NCI-H446 (cell line): ENCODE measurements around the gene NLRP9.

Experiments
- DNase-seq, 2 experiments: peaks; one replicate each; lab custom pipeline; 2025; lab: John Stamatoyannopoulos, UW

NLRP9 gene

DNA sequence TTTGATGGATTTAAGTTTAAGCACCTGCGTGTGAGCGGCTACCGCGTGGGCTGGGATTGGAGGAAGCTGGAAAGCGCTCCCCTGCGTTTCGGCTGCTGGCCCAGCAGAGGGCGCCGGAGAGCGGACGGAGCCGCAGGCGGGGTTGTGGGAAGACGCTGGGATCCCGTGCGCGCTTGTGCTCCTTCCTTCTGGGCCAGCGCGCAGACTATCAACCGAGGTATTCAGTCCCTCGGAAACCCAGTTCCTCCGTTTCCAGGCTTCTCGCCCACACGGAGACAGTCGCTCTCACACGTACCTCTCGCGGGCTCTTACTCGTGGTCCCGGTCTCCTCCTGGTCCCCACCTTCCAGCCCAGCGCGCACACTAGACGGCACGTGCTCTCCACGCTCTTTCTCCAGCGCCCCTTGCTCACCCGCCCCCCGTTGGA lies 34.4 kb downstream of the NLRP9 start:
- DNase-seq = no peak

DNA sequence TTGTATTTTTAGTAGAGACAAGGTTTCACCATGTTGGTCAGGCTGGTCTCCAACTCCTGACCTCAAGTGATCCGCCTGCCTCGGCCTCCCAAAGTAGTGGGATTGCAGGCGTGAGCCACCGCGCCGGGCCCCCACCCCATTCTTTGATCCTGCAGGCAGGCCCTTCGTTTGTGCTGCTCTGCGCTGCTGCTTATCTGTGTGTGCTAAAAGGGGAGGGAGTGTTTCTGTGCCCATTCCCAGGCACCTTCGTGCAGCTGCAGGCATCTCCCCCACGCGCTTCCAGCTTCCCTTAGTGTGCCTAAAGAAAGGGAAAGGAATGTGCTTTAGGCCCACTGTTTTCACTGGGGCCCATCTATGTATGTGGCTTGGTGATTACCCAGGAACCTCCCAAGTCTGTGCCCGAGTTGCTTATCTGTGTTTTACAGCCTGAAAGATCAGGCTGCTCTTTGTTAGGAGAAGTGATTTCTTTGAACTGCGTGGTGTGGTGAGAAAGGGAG lies 36.0 kb downstream of the NLRP9 start:
- DNase-seq = no peak

DNA sequence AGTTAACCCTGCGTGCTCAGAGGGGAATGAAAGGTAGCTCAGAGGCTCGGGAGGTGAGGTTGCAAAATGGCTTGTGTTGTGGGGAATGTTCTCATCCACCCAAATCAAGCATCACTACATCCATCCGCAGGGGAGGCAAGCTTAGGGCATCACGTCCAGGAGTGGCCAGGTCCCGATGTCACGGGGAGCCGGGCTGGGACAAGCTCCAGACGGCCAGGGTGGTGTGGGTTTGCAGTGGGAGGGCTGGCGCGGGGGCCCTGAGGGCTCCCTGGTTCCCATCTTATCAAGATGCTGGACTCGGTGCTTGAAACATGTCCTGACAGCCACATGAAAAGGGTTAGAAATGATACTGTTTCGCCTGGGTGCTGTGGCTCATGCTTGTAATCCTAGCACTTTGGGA lies 37.4 kb downstream of the NLRP9 start:
- no peak for DNase-seq

DNA sequence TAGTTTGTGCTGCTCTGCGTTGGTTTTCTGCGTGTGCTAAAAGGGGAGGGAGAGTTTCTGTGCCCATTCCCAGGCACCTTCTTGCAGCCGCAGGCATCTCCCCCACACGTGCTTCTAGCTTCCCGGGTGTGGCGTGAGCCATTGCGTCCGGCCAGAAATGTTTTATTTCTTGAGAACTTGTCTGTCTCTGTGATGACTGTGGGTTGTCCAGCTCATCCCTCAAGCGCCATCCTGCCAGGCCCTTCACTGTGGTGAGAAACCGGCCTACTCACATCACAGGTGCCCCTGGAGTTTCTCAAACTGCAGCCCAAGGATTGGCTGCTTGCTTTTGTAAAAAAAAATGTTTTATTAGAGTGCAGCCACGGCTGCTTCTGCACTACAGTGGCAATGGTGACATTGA lies 39.0 kb downstream of the NLRP9 start:
- DNase-seq = no peak

DNA sequence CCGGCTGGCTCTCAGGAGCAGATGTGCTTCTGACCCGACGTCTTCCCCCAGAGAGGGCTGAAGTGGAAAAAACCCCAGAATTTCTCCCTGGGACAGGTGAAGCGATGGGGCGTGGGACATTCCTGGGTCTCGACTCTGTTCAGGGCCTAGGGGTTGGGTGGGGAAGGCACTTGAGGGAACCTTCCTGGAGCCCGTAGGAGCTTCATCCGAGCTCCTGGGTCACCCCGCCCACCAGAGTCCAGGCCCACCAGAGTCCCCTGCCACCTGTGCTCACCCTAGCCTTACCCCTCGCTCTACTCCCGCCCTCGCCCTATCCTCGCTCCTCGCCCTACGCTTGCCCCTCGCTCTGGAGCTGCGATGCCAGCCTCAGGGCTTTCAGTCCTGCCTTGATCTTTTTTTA lies 39.9 kb downstream of the NLRP9 start:
- no peak for DNase-seq

DNA sequence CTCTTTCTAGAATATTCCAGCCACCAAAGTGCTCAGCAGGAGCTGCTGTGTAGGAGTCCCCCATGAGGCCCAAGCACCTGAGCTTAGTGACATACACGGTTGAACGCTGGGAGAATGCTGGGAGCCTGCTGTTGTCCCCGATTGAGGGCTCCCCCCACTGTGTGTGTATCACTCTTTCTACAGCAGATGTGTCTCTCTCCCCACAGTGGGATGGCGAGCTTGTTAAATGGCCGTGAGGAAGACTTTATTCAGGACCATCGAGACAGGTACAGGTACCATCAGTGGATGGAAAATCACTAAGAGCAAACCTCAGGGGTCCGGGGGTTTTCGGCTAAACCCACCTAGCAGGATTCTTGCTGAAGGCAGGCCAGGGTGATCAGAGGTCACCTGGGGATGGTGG lies 40.5 kb downstream of the NLRP9 start:
- DNase-seq = no peak

DNA sequence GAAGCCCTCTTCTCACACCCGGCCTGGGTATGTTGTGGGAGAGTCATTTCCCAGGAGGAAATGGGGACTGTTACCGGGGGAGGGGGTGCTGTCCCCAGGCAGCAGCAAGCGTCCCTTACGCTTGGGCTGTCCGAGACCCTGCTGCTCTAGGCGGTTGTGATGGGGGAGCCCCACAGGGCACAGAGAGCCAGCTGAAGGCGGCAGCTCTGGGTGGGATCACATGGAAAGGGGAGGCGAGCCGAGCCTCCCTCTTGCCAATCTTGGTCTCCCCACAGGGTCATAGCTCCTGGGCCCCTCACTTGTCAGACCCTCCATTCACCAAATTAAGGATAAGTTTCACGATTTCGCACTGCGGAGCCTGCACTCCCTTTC lies 41.1 kb downstream of the NLRP9 start:
- DNase-seq = no peak

DNA sequence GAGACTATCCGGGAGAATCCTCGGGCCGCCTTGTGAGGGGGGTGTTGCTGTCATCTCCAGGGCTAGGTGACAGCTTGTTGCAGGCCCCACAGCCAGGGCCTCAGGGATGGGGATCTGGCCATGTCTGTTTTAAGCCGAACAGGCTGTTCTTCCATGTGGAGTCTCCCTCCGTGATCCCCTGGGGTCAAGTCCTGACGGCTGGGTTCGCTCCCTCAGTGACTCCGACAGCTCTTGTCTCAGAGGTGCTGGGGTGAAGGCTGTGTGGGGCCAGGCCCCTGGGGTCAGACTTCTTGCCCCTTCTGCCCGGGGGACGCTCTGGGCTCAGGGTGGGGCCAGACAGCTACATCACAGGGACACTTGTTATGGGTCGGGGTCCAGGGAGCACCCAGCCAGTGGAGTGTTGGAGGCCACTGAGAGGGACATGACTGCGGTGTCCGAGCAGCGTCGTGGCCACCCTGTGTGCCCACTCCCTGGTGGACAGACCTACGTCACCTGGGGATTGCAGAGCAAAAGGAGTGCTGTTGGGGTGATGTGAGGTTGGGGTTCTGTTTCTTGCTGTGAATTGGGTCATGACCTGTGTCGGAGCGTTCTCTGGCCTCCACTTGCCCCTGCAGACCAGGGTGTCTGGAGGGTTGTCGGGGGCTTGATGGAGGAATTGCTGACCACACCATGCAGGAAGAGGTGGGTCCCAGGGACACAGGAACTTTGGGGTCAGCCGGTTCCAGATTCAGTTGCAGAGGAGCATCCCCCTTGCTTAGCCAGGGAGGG lies 41.7 kb downstream of the NLRP9 start:
- DNase-seq = no peak

DNA sequence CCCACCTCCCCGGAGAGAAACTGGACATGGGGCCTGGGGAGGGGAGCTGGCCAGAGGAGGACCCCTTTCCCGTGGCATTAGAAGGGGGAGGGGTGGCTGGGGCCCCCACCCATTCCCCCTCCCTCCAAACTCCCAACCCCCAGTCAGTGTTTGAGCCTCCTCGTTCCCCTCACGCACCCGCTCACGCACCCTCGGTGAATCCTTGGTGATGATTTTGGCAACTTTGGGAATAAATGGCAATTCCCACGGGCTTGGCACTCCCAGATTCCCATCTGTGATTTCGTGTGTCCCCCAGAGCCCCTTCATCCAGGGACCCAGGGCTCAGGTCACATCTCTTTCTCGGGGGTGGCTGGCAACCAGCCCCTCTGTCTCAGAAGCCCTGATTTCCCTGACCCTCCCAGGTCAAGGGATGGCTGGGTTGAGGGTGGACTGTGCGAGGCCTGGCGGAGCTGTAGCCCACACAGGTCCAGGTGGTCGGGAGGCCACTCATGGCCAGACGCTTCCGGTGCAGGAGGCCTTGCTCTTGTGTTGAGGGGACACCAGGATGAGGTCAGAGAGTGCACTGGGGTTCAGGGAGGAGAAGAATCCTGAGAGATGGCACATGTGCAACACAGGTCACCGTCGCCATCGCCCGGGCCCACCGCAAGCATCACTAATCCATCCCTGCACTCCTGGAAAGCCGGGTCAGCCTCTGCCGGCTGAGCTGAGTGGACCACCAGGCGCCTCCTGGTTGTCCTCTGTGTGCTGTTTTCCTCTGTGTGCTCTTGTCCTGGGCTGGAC lies 42.5 kb downstream of the NLRP9 start:
- no peak for DNase-seq

DNA sequence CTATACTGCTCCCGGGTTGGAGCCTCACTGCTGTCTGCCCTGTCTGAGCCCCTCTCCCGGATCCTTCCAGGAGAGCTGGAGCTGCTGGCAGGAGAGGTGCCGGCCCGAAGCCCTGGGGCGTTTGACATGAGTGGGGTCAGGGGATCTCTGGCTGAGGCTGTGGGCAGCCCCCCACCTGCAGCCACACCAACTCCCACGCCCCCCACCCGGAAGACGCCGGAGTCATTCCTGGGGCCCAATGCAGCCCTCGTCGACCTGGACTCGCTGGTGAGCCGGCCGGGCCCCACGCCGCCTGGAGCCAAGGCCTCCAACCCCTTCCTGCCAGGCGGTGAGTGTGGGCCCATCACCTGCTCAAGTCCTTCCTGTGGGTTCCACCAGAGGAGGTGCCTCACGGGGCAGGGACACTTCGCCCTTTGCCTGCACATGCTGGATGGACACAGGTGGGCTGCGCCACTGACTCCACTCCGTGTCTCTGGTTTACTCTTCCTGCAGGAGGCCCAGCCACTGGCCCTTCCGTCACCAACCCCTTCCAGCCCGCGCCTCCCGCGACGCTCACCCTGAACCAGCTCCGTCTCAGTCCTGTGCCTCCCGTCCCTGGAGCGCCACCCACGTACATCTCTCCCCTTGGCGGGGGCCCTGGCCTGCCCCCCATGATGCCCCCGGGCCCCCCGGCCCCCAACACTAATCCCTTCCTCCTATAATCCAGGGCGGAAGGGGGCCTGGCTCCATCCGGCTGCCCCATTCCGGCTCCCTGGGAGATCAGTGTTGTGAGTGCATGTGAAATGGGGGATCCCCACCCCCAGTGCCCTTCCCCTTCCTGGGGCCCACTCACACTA lies 43.3 kb downstream of the NLRP9 start:
- DNase-seq = no peak

DNA sequence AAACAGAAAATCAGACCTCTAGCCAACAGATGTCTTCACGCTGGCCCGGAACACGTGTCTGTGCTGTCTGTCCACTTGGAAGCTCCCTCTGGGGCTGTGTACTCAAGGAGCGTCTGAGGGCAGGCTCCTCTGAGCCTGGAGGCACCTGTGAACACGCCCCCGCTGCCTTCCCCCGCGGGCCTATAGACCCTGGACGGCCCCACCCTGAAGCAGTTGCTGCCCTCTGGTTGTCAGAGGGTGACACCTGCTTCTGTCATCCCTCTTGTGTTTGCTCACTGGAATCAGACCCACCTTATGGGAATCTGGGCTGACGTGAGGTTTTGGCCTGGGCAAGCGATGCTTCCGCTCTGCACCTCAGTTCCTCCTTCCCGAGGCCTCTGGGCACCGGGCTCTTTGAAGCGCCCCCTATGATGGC lies 44.0 kb downstream of the NLRP9 start:
- DNase-seq = no peak

DNA sequence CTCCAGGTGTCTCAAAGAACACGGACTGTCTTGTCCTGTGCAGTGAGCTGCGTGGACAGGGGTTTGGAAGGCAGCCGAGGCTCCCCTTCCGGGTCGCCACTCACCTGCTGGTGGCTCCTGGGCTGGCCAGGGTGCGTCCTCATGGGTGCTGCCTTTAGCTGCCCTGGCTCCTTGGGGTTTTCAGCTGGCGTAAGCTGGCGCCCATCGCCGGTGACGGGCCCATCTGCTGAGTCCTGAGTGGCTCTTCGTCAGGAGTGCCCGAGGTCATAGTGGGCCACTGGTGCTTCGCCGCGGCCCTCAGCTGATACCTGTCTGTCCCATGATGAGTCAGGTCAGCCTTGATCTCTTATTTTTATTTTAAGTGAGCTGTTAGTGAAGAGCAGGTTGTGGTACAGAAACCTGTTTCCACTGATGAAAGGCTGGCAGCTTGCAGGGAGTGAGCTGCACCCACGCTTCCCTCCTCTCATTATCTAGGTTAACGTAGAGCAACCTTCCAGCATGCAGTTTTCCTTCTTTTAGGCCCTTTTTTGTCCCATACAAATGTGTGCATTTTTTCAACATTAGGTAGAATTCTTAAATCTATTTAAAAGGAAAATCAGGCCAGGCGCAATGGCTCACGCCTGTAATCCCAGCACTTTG lies 44.7 kb downstream of the NLRP9 start:
- DNase-seq = no peak

DNA sequence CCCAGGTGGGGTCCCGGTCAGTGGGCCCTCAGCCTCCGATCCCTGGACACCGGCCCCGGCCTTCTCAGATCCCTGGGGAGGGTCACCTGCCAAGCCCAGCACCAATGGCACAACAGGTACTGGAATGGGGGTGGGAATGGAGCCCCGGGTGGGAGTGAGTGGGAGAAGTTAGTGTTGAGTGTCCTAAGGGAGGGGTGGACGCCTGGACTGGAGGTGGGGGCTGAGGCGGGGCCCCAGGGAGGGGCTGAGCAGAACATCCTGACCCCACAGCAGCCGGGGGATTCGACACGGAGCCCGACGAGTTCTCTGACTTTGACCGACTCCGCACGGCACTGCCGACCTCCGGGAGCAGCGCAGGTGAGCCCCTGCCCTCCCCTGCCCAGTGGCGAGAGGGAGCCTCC lies 45.5 kb downstream of the NLRP9 start:
- DNase-seq = no peak

DNA sequence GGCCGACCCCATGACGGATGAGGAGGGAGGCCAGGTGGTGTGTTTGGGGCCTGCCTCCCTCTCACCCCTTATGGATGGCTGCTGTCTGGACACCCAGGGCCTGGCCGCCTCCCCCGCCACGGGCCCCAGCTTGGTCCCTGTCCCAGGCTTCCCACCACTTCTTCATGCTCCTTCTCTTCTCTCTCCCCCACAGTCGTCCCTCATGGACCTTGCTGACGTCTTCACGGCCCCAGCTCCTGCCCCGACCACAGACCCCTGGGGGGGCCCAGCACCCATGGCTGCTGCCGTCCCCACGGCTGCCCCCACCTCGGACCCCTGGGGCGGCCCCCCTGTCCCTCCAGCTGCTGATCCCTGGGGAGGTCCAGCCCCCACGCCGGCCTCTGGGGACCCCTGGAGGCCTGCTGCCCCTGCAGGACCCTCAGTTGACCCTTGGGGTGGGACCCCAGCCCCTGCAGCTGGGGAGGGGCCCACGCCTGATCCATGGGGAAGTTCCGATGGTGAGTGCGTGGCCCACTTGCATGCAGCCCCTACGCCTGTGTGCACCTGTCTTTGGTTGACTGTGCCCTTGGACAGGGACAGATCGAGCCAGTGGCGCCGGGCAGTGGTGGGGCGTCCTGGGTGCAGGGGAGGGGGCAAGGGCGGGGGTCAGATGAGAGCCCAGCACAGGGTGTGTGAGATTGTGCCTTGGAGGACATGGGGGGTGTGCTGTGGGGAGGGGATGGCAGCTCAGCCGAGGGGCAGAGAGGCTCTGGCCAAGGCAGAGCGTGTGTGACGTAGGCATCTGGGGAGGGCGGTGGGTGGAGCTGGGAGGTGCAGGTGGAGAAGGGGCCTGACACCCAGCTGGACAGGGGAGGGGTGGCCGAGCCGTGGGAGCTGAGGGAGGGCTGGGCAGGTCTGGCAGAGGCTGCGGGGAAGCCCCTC lies 46.4 kb downstream of the NLRP9 start:
- DNase-seq = no peak

DNA sequence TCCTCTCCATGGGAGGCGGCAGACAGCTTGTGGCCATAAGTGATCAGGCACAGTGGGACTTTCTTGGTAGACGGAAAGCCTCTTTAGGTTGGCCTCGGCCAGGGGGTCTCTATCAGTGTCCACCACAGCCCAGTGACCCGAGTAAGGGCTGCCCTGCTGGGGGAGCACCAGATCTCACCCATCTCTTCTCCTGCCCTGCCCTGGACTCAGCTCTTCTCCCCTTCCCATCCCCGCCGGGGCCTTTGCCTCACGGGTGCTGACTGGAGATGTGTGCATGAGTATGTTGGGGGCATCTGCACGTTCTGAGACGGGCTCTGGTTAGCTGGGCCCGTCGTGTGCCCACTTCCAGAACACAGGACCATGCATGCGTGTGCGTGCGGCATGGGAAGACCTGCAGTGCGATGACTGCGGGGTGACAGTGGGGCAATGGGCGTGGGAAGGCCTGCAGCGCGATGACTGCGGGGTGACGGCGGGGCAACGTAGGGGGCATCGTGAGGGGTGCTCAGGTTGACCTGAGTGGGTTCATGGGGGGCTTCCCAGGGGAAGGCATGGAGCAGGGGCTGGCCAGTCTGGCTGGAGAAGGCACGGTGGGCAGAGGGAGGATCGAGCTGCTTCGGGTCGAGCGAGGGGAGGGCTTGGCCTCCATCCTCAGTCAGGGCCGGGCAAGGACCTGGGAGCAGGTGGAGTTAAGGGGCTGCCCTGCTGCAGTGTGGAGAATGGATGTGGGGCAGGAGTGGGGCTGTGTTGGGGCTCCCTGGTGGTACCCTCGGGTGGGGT lies 47.2 kb downstream of the NLRP9 start:
- no peak for DNase-seq

DNA sequence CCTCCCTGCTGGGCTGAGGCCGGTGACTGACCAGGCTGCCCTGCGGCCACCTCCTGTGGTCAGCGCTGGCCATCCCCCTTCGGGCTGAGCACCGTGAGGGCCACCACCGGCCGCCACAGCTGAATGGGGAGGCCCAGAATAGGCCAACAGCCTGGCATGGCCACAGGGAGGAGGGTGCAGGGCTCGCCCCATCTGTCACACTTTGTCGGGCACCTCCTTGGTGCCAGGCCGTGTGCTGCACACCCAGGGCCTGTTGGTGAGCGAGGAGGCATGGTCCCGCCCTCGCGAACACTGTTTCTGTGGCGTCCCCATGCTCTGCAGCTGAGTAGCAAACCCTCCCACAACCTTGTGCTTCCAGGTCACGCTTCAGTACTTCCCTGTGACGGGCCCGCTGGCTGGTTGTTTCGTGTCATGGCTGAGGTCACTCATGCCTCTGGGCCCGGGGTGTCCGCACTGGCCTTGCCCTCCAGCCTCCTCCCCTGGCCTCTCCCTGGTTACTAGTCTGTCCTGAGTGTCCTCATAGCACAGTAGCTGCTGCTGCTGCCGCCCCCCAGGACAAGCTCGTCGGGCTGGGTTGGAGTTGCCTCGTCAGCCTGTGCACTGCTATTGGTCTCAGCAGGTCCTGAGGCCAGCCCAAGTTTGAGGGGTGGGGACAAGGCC lies 48.0 kb downstream of the NLRP9 start:
- DNase-seq = no peak

DNA sequence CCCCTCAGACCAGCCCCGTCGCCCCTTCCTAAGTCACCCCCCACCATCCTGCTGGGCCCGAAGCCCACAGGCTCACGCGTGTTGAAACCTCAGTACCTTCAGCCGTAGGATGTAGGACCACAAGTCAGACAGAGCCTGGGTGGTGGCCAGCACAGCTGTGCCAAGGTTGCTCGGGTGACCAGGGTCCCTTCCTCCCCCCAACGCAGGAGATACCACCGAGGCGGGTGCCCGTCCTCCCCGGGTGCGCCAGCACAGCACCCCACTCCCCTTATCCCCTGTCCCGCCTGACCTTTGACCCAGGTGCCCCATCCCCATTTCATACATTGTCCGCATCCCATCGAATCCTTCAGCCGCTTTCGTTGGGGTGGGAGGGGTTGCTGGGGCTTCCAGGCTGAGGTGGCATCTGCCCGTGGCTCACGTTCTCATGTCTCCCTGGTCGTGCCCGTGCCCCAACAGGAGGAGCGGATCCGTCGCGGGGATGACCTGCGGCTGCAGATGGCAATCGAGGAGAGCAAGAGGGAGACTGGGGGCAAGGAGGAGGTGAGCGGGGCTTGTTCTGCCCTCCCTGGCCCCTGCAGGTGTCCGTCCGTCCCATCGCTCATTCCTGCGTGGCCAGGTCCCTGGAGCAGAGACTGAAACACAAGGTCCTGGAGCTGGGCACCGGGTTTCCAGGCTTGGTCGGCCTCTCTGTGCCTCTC lies 48.6 kb downstream of the NLRP9 start:
- no peak for DNase-seq

DNA sequence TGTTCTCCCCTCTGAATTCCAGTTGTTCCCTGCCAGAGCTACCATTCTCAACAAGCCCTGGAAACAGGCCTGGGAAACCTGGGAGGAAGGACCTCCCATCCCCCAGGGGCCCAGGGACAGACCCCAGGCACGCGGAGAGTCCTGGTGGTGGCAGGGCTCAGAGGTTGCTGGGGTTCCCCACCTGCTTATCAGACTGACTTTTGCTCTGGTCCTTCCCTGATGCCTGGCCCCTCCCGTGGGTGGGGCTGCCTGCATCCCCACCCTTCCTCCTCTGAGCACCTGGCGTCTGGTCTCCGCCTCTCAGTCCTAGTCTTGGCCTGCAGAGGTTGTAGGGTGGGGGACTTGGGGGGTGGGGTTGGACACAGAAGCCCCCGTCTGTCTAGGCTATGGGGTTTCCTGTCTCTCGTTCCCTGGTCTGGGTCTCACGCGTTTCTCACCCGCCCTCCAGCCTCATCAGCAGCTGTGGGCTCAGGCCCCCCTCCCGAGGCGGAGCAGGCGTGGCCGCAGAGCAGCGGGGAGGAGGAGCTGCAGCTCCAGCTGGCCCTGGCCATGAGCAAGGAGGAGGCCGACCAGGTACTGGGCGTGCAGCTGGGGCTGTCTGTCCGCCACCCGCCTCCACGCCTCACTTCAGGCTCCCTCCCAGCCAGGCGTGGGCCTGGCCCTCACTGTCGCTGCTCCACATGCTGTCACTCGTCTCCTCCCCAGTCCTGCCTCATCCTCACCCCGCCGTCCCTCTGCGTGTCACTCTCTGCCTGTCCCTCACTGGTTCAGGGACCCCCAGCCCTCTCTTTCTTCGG lies 49.6 kb downstream of the NLRP9 start:
- DNase-seq = no peak
